Mesenchymal stem cell (in vitro differentiated cells and primary cell): Measurements from ENCODE around the gene TMF1. TPM values are rescaled to one million over a fixed set of nuclear protein-coding genes. Genes with fewer than 3 reads are reported as not detected.

Experiments
- DNase-seq: peaks from one replicate; pipeline ENCODE4 v3.0.0-alpha.2; 2013
- H2AFZ ChIP-seq: one replicate; pipeline ENCODE4 v1.6.1; 2013; ENCODE audit warnings: low read depth, mild to moderate bottlenecking, control low read depth, inconsistent platforms, low read length, moderate library complexity
- H2AK5ac ChIP-seq: 2 replicates; pipeline ENCODE4 v1.6.1; 2013; ENCODE audit warnings: low read length, moderate library complexity, mild to moderate bottlenecking, inconsistent platforms; ENCODE audit not compliant: severe bottlenecking
- H2BK120ac ChIP-seq: one replicate; pipeline ENCODE4 v1.6.1; 2013; ENCODE audit warnings: low read depth, mild to moderate bottlenecking, inconsistent platforms, low read length, moderate library complexity
- H2BK12ac ChIP-seq, 2 experiments: one replicate each; pipeline ENCODE4 v1.6.1; 2013; ENCODE audit warnings: inconsistent platforms in 2 of 2, low read length in 2 of 2, mild to moderate bottlenecking in 2 of 2, moderate library complexity in 2 of 2, control low read depth in 1 of 2
- H2BK15ac ChIP-seq: one replicate; pipeline ENCODE4 v1.6.1; 2013; ENCODE audit warnings: mild to moderate bottlenecking, low read depth, inconsistent platforms; ENCODE audit not compliant: poor library complexity, severe bottlenecking
- H2BK5ac ChIP-seq: 2 replicates; pipeline ENCODE4 v1.6.1; 2013; ENCODE audit warnings: low read depth, mild to moderate bottlenecking, low read length, control low read depth, inconsistent platforms; ENCODE audit not compliant: poor library complexity, severe bottlenecking
- H3K14ac ChIP-seq, 2 experiments: one replicate each; pipeline ENCODE4 v1.6.1; 2013; ENCODE audit warnings: inconsistent platforms in 2 of 2, low read length in 2 of 2, control low read depth in 1 of 2, mild to moderate bottlenecking in 1 of 2, moderate library complexity in 1 of 2
- H3K18ac ChIP-seq, 2 experiments: one replicate each; pipeline ENCODE4 v1.6.1; 2013; ENCODE audit warnings: inconsistent platforms in 2 of 2, low read length in 2 of 2, control low read depth in 1 of 2, low read depth in 1 of 2, mild to moderate bottlenecking in 1 of 2
- H3K23ac ChIP-seq, 2 experiments: one replicate each; pipeline ENCODE4 v1.6.1; 2013; ENCODE audit warnings: inconsistent platforms in 2 of 2, low read length in 2 of 2, mild to moderate bottlenecking in 2 of 2, moderate library complexity in 2 of 2, control low read depth in 1 of 2
- H3K27ac ChIP-seq: 2 replicates; pipeline ENCODE4 v1.5.1; 2013; ENCODE audit warnings: mild to moderate bottlenecking, moderate library complexity, low read length, control low read depth, inconsistent platforms; ENCODE audit not compliant: poor library complexity, severe bottlenecking
- H3K27me3 ChIP-seq, 2 experiments: 2 replicates each; pipeline versions ENCODE4 v1.6.1 to v1.7.0; 2013; ENCODE audit warnings: low read length in 2 of 2, mild to moderate bottlenecking in 2 of 2, moderate library complexity in 2 of 2, control low read depth in 1 of 2, inconsistent platforms in 1 of 2; ENCODE audit not compliant: control insufficient read depth in 1 of 2, insufficient read depth in 1 of 2
- H3K36me3 ChIP-seq, 2 experiments: 2 replicates each; pipeline versions ENCODE4 v1.6.1 to v1.7.0; 2013; ENCODE audit warnings: low read length in 2 of 2, control low read depth in 1 of 2, inconsistent platforms in 1 of 2, low read depth in 1 of 2, mild to moderate bottlenecking in 1 of 2; ENCODE audit not compliant: insufficient read depth in 2 of 2, control insufficient read depth in 1 of 2
- H3K4ac ChIP-seq, 2 experiments: one replicate each; pipeline ENCODE4 v1.6.1; 2013; ENCODE audit warnings: inconsistent platforms in 2 of 2, low read length in 2 of 2, mild to moderate bottlenecking in 2 of 2, moderate library complexity in 2 of 2, control low read depth in 1 of 2, low read depth in 1 of 2
- H3K4me1 ChIP-seq: 2 replicates; pipeline ENCODE4 v1.6.1; 2013; ENCODE audit warnings: low read depth, low read length, control low read depth; ENCODE audit not compliant: control insufficient read depth, insufficient read depth
- H3K4me2 ChIP-seq: 2 replicates; pipeline ENCODE4 v1.6.1; 2013; ENCODE audit warnings: low read length, mild to moderate bottlenecking, inconsistent platforms; ENCODE audit not compliant: poor library complexity, severe bottlenecking
- H3K4me3 ChIP-seq, 2 experiments: 2 replicates each; pipeline versions ENCODE4 v1.5.1 to v1.7.0; 2013; ENCODE audit warnings: low read length in 2 of 2, mild to moderate bottlenecking in 2 of 2, control low read depth in 1 of 2, low read depth in 1 of 2; ENCODE audit not compliant: insufficient read depth in 1 of 2
- H3K79me1 ChIP-seq: replicated peaks from 2 replicates; pipeline ENCODE4 v1.6.1; 2013; ENCODE audit warnings: mild to moderate bottlenecking, control low read depth, low read length, inconsistent platforms; ENCODE audit not compliant: poor library complexity, severe bottlenecking
- H3K9ac ChIP-seq: 2 replicates; pipeline ENCODE4 v1.7.0; 2013; ENCODE audit warnings: mild to moderate bottlenecking, low read length, moderate library complexity
- H3K9me3 ChIP-seq: 2 replicates; pipeline ENCODE4 v1.7.0; 2013; ENCODE audit warnings: mild to moderate bottlenecking, low read length; ENCODE audit not compliant: control insufficient read depth
- H4K8ac ChIP-seq: one replicate; pipeline ENCODE4 v1.6.1; 2013; ENCODE audit warnings: inconsistent platforms, mild to moderate bottlenecking, low read length, moderate library complexity
- H4K91ac ChIP-seq: one replicate; pipeline ENCODE4 v1.6.1; 2013; ENCODE audit warnings: mild to moderate bottlenecking, low read length, inconsistent platforms
- WGBS: methylation state at CpG from one replicate; pipeline ENCODE4 v1.1.7; 2013; ENCODE audit warnings: mixed read lengths; 5-methylcytosine and 5-hydroxymethylcytosine counted together
- polyA plus RNA-seq, 2 experiments: library from polyadenylated mRNA; stranded (reverse); fragments of 200-250 nt; gene quantifications; one replicate each; pipeline ENCODE4 v1.2.3, GENCODE V29; 2013

The TMF1 gene
- 26.6 TPM for polyA plus RNA-seq (2013, experiment 1 of 2)
- 27.0 TPM for polyA plus RNA-seq (2013, experiment 2 of 2)

- Histone ChIP-seq H2BK15ac (peak within 1 kb of the TSS; percentile 13), H3K27me3 (no peaks in the 10 kb centered on the region), H3K4me3 (peak within 1 kb of the TSS; percentile 76 to 83), H2AFZ (no peak within 1 kb of the TSS), H3K4ac (peak within 1 kb of the TSS; percentile 55 to 69), H3K23ac (no peak within 1 kb of the TSS), H3K18ac (peak within 1 kb of the TSS; percentile 71 to 80), H3K4me2 (peak within 1 kb of the TSS; percentile 76), H2BK12ac (no peak within 1 kb of the TSS), H3K9me3 (no peaks in the 10 kb centered on the region), H4K91ac (peak within 1 kb of the TSS; percentile 97), H3K9ac (peak within 1 kb of the TSS; percentile 96), H3K14ac (peak within 1 kb of the TSS in 1 of 2 experiments; percentile 39), H3K79me1 (no peaks in the 10 kb centered on the region), H3K36me3 (peaks cover 0 to 67% of the 10 kb centered on the region in 2 experiments), H2BK120ac (no peak within 1 kb of the TSS), H4K8ac (peak within 1 kb of the TSS; percentile 81), H2BK5ac (peak within 1 kb of the TSS; percentile 15), H3K27ac (peak within 1 kb of the TSS; percentile 90), H3K4me1 (peaks cover 4% of the 10 kb centered on the region), H2AK5ac (peak within 1 kb of the TSS; percentile 39)
- WGBS = under 1% methylated on average over 45 of the region's 45 CpGs
- DNase-seq = peak; percentile 99
Observed at GRCh38 chr3:69051756-69052471, at the start of gene TMF1. TMF1 (minus strand) TSS chr3:69052333; CDS start chr3:69052086, 247 bp downstream.

GRCh38 chr3:69099576-69099975 is 47.4 kb upstream of the TMF1 start:
- 94% methylated on average over 2 of the region's 4 CpGs for WGBS

GRCh38 chr3:69097407-69098086 is 45.4 kb upstream of the TMF1 start:
- no peak overlapping the region for H3K9ac ChIP-seq

More at GRCh38 chr3:69099576-69099975, 47.4 kb upstream of the TMF1 start:
- H4K91ac ChIP-seq = no peak overlapping the region
- no peak overlapping the region for H3K9ac ChIP-seq
- no peak overlapping the region for H2BK15ac ChIP-seq
- no peaks in the 10 kb centered on the region for H3K4me1 ChIP-seq
- H3K4me2 ChIP-seq = no peak overlapping the region
- no peak overlapping the region for H3K27ac ChIP-seq
- no peak overlapping the region for H3K14ac ChIP-seq
- H3K4ac ChIP-seq = no peak overlapping the region
- H3K9me3 ChIP-seq = no peaks in the 10 kb centered on the region
- H2AK5ac ChIP-seq = no peak overlapping the region
- H3K27me3 ChIP-seq = no peaks in the 10 kb centered on the region
- H3K79me1 ChIP-seq = peaks cover 15% of the 10 kb centered on the region
- H3K36me3 ChIP-seq = peaks cover 10 to 71% of the 10 kb centered on the region in 2 experiments
- no peak overlapping the region for H2BK120ac ChIP-seq
- H2BK12ac ChIP-seq = no peak overlapping the region
- H3K23ac ChIP-seq = no peak overlapping the region
- H2AFZ ChIP-seq = no peak overlapping the region
- H3K18ac ChIP-seq = no peak overlapping the region
- no peak for DNase-seq
- no peak overlapping the region for H3K4me3 ChIP-seq
- H2BK5ac ChIP-seq = no peak overlapping the region
- H4K8ac ChIP-seq = no peak overlapping the region

GRCh38 chr3:69096299-69096698 is 44.2 kb upstream of the TMF1 start:
- DNase-seq = no peak
- Histone ChIP-seq H3K18ac (no peak overlapping the region), H3K14ac (no peak overlapping the region), H3K4me2 (no peak overlapping the region), H2BK15ac (no peak overlapping the region), H2AK5ac (no peak overlapping the region), H3K9ac (no peak overlapping the region), H3K27ac (no peak overlapping the region), H3K4ac (no peak overlapping the region), H4K91ac (no peak overlapping the region), H3K79me1 (peaks cover 5% of the 10 kb centered on the region), H3K27me3 (no peaks in the 10 kb centered on the region), H2AFZ (no peak overlapping the region), H2BK120ac (no peak overlapping the region), H3K4me1 (peaks cover 11% of the 10 kb centered on the region), H2BK5ac (no peak overlapping the region), H3K36me3 (peaks cover 4 to 50% of the 10 kb centered on the region in 2 experiments), H3K4me3 (no peak overlapping the region), H4K8ac (no peak overlapping the region), H3K9me3 (no peaks in the 10 kb centered on the region), H3K23ac (no peak overlapping the region), H2BK12ac (no peak overlapping the region)
- 100% methylated on average over 2 of the region's 5 CpGs for WGBS

More at GRCh38 chr3:69097407-69098086, 45.4 kb upstream of the TMF1 start:
- Histone ChIP-seq H3K4ac (no peak overlapping the region), H3K27me3 (no peaks in the 10 kb centered on the region), H4K91ac (no peak overlapping the region), H3K18ac (no peak overlapping the region), H3K27ac (no peak overlapping the region), H2AK5ac (no peak overlapping the region), H2BK15ac (no peak overlapping the region), H2AFZ (no peak overlapping the region), H3K36me3 (peaks cover 11 to 50% of the 10 kb centered on the region in 2 experiments), H3K4me2 (no peak overlapping the region), H3K9me3 (no peaks in the 10 kb centered on the region), H3K4me1 (peaks cover 6% of the 10 kb centered on the region), H3K14ac (no peak overlapping the region), H2BK120ac (no peak overlapping the region), H4K8ac (no peak overlapping the region), H2BK5ac (no peak overlapping the region), H3K23ac (no peak overlapping the region), H3K4me3 (no peak overlapping the region), H3K79me1 (peaks cover 12% of the 10 kb centered on the region), H2BK12ac (no peak overlapping the region)
- DNase-seq = no peak
- 96% methylated on average over 3 of the region's 9 CpGs for WGBS
